HepG2 (cell line): Measurements from ENCODE around the gene PNMA8B. TPM values are rescaled to one million over a fixed set of nuclear protein-coding genes. Genes with fewer than 3 reads are reported as not detected.

Experiments
- ATAC-seq: fragments of 200-7000 bp; cut with Tn5 transposase; 3 replicates; pipeline ENCODE4 v1.9.1; 2020; ENCODE audit warnings: mild to moderate bottlenecking, moderate library complexity
- BruUV-seq: library from RNA; stranded (reverse); fragments of 400-500 nt; replicated peaks from 2 replicates; lab custom pipeline; 2021; lab: Mats Ljungman, UMichigan
- CTCF ChIA-PET: fragments of 300-600 bp; formaldehyde crosslinking; extraction: SDS; loops from one replicate; lab custom pipeline; 2021; ENCODE audit warnings: low total read pairs, inconsistent platforms, low intra/inter-chr PET ratio; lab: Yijun Ruan, JAX
- POLR2A ChIA-PET: fragments of 350-600 bp; sonication (Branson Sonifier 250); formaldehyde crosslinking; loops from one replicate; lab custom pipeline; 2020; ENCODE audit warnings: antibody characterized with exemption, inconsistent platforms; lab: Yijun Ruan, JAX
- DNase-seq: peaks from one replicate; pipeline ENCODE4 v3.0.0-alpha.2; 2015; ENCODE audit warnings: low spot score
- FAIRE-seq: peaks from 3 replicates; lab custom pipeline; 2011; peaks lifted over from hg19 to GRCh38; lab: Jason Lieb, UNC
- H2AFZ ChIP-seq: one replicate; pipeline ENCODE4 v1.6.1; 2011; ENCODE audit warnings: low read length, inconsistent platforms
- H3K27ac ChIP-seq: fragments of 300-600 bp; 3 replicates; pipeline ENCODE4 v1.8.0; 2011; ENCODE audit warnings: mixed run types, mild to moderate bottlenecking, mixed read lengths, low read length, inconsistent platforms; ENCODE audit not compliant: insufficient read depth; ENCODE audit errors: extremely low read length
- H3K27me3 ChIP-seq, 2 experiments: fragments of 200-600 bp in 1 of 2; 2 replicates in 1 of 2; 3 replicates in 1 of 2; pipeline versions ENCODE4 v1.6.0 to v1.8.0; 2011; ENCODE audit warnings: low read length in 2 of 2, mild to moderate bottlenecking in 2 of 2, moderate library complexity in 2 of 2, inconsistent platforms in 1 of 2; ENCODE audit not compliant: insufficient read depth in 2 of 2, control insufficient read depth in 1 of 2
- H3K36me3 ChIP-seq, 2 experiments: fragments of 200-600 bp in 1 of 2; replicated peaks in 1 of 2; 2 replicates in 1 of 2; 3 replicates in 1 of 2; pipeline versions ENCODE4 v1.5.1 to v1.8.0; 2011; ENCODE audit warnings: low read length in 2 of 2, inconsistent platforms in 1 of 2; ENCODE audit not compliant: insufficient read depth in 2 of 2, control insufficient read depth in 1 of 2
- H3K4me1 ChIP-seq: 2 replicates; pipeline ENCODE4 v1.5.1; 2012; ENCODE audit warnings: low read length, inconsistent platforms; ENCODE audit not compliant: insufficient read depth
- H3K4me2 ChIP-seq: 2 replicates; pipeline ENCODE4 v1.6.0; 2011; ENCODE audit warnings: low read depth, low read length, inconsistent platforms
- H3K4me3 ChIP-seq, 3 experiments: fragments of 200-600 bp in 1 of 3; sonication (generic), shearing (Covaris generic) in 1 of 3; replicated peaks in 1 of 3; 2 replicates each; pipeline ENCODE4 v1.5.1; 2011 to 2016; ENCODE audit warnings: low read length in 3 of 3, inconsistent platforms in 2 of 3, low read depth in 2 of 3, mild to moderate bottlenecking in 2 of 3, control low read depth in 1 of 3, mixed read lengths in 1 of 3; ENCODE audit not compliant: insufficient read depth in 1 of 3
- H3K79me2 ChIP-seq: one replicate; pipeline ENCODE4 v1.6.1; 2011; ENCODE audit warnings: low read length, inconsistent platforms; ENCODE audit not compliant: insufficient read depth
- H3K9ac ChIP-seq: 2 replicates; pipeline ENCODE4 v1.6.0; 2011; ENCODE audit warnings: mild to moderate bottlenecking, low read depth, low read length, inconsistent platforms; ENCODE audit not compliant: insufficient read depth
- H3K9me3 ChIP-seq: 2 replicates; pipeline ENCODE4 v1.5.1; 2012; ENCODE audit warnings: mild to moderate bottlenecking, low read length
- H4K20me1 ChIP-seq: 2 replicates; pipeline ENCODE4 v1.6.0; 2011; ENCODE audit warnings: inconsistent platforms, mild to moderate bottlenecking, low read length, moderate library complexity; ENCODE audit not compliant: insufficient read depth
- DMTF1 ChIP-seq: sonication (generic); formaldehyde crosslinking; IDR thresholded peaks from 2 replicates; pipeline ENCODE4 v1.4.0; 2020; ENCODE audit warnings: mild to moderate bottlenecking, missing genetic modification reagents
- HMGXB4 ChIP-seq, 2 experiments: sonication (generic) in 1 of 2; formaldehyde crosslinking in 1 of 2; IDR thresholded peaks; 2 replicates each; pipeline versions ENCODE4 v1.4.0 to v1.6.1; 2018 to 2020; ENCODE audit warnings: missing genetic modification reagents in 2 of 2, borderline replicate concordance in 1 of 2, low read depth in 1 of 2, mild to moderate bottlenecking in 1 of 2, missing biosample characterization in 1 of 2
- KLF12 ChIP-seq: sonication (generic); formaldehyde crosslinking; IDR thresholded peaks from 2 replicates; pipeline ENCODE4 v1.4.0; 2020; ENCODE audit warnings: missing genetic modification reagents, borderline replicate concordance
- SP140L ChIP-seq: sonication (generic); formaldehyde crosslinking; IDR thresholded peaks from 2 replicates; pipeline ENCODE4 v1.4.0; 2020; ENCODE audit warnings: missing genetic modification reagents, borderline replicate concordance
- ZBTB20 ChIP-seq: sonication (generic); formaldehyde crosslinking; IDR thresholded peaks from 2 replicates; pipeline ENCODE4 v1.8.1; 2023; ENCODE audit warnings: missing genetic modification reagents, low read depth, mild to moderate bottlenecking, borderline replicate concordance
- ZNF33A ChIP-seq: sonication (generic); formaldehyde crosslinking; IDR thresholded peaks from 2 replicates; pipeline ENCODE4 v1.5.1; 2020; ENCODE audit warnings: missing genetic modification reagents, mild to moderate bottlenecking, moderate library complexity, borderline replicate concordance
- ZNF768 ChIP-seq: sonication (generic); formaldehyde crosslinking; IDR thresholded peaks from 2 replicates; pipeline ENCODE4 v1.4.0; 2020; ENCODE audit warnings: missing genetic modification reagents
- WGBS: methylation state at CpG from one replicate; pipeline ENCODE4 v1.1.6; 2017; ENCODE audit warnings: low lambda C conversion rate; 5-methylcytosine and 5-hydroxymethylcytosine counted together
- in situ Hi-C: cut with HindIII; loops from 2 replicates; pipeline ENCODE4 v1.10.0; 2017; ENCODE audit warnings: low pct_unique_long_range_greater_than_20kb; ENCODE audit not compliant: extremely low pct_ligation_motif_present
- intact Hi-C: fragments of 100-400 bp; cut with micrococcal nuclease; formaldehyde crosslinking; loops from one replicate; pipeline ENCODE4 v1.10.0; 2022; ENCODE audit not compliant: unreplicated experiment
- polyA plus RNA-seq, 8 experiments: library from polyadenylated mRNA; depleted of rRNA in 3 of 8; stranded (reverse) in 7 of 8; unstranded in 1 of 8; fragments of >200 nt; fragmentation: Illumina TruSeq in 4 of 8; extraction: Trizol in 4 of 8; gene quantifications; 2 replicates each; pipeline versions ENCODE4 v1.2.1 to v1.2.3, GENCODE V29; 2011 to 2016; ENCODE audit warnings: low read depth in 4 of 8, missing spikeins in 1 of 8, mixed read lengths in 1 of 8; ENCODE audit not compliant: insufficient read depth in 1 of 8
- total RNA-seq, 5 experiments: library from RNA; depleted of rRNA; stranded (reverse); fragments of >200 nt; fragmentation: Illumina TruSeq; extraction: Trizol; gene quantifications; 2 replicates each; pipeline ENCODE4 v1.2.3, GENCODE V29; 2016; ENCODE audit warnings: low read depth in 1 of 5
- TF ChIP-seq, protein P1 (sequence below): sonication (generic); formaldehyde crosslinking; IDR thresholded peaks from 2 replicates; pipeline ENCODE4 v1.4.0; 2020; ENCODE audit warnings: missing genetic modification reagents
- TF ChIP-seq, protein P2 (sequence below): sonication (generic); formaldehyde crosslinking; IDR thresholded peaks from 2 replicates; pipeline ENCODE4 v1.5.0; 2020; ENCODE audit warnings: missing genetic modification reagents

The PNMA8B gene
- total and polyA plus RNA-seq, 2 of the 13 experiments (the other 11 are each of a cell fraction or from before 2014, with no cell fraction given): not detected

- H3K9me3 ChIP-seq: no peaks in the 10 kb centered on the region
- peak overlapping the region; percentile 99 for H3K4me2 ChIP-seq
- peak overlapping the region; percentile 18; the same call in 1 of the 2 replicates for H3K9ac ChIP-seq
- H3K4me1 ChIP-seq: peaks cover 15% of the 10 kb centered on the region; the same call in 1 of the 2 replicates
- in situ Hi-C loops: loop anchor here (5.0 kb wide), 2 partner anchors 85 to 190 kb away; partner anchors contain the start of gene HIF3A
- H4K20me1 ChIP-seq: no peaks in the 10 kb centered on the region
- DNase-seq (no peak), FAIRE-seq (no peak), ATAC-seq (no peak; the same call in 1 of the 3 replicates)
- 11% methylated on average over 4 of the region's 19 CpGs for WGBS
- H3K36me3 ChIP-seq: no peaks in the 10 kb centered on the region
- intact Hi-C loops: loop anchor here (1.0 to 2.0 kb wide), 3 partner anchors 85 to 207 kb away; no protein-coding TSS in a partner anchor
- POLR2A ChIA-PET: no interaction called here
- no peaks in the 10 kb centered on the region for H3K79me2 ChIP-seq
- no peak overlapping the region for H3K27ac ChIP-seq
- peaks cover 3 to 31% of the 10 kb centered on the region in 2 experiments; a peak in 4 of 5 replicates for H3K27me3 ChIP-seq
- no peak overlapping the region for H2AFZ ChIP-seq
- H3K4me3 ChIP-seq: peak overlapping the region in 1 of 3 experiments; percentile 72; a peak in 3 of 6 replicates
- no TSS peak for BruUV-seq
- CTCF ChIA-PET: interaction anchor here (1.8 to 5.5 kb wide), 3 partner anchors 86 to 206 kb away, joined by 18 to 96 read pairs (median 76); no protein-coding TSS in a partner anchor
- TF ChIP-seq HMGXB4 (CRISPR knock-in tag; IDR thresholded peaks at IDR 0.05; ENCODE audit: borderline replicate concordance in 1 of 2, low read depth in 1 of 2): no peak
- peak; percentile 87 for TF ChIP-seq ZNF768 (CRISPR knock-in tag)
- TF ChIP-seq, protein P1, sequence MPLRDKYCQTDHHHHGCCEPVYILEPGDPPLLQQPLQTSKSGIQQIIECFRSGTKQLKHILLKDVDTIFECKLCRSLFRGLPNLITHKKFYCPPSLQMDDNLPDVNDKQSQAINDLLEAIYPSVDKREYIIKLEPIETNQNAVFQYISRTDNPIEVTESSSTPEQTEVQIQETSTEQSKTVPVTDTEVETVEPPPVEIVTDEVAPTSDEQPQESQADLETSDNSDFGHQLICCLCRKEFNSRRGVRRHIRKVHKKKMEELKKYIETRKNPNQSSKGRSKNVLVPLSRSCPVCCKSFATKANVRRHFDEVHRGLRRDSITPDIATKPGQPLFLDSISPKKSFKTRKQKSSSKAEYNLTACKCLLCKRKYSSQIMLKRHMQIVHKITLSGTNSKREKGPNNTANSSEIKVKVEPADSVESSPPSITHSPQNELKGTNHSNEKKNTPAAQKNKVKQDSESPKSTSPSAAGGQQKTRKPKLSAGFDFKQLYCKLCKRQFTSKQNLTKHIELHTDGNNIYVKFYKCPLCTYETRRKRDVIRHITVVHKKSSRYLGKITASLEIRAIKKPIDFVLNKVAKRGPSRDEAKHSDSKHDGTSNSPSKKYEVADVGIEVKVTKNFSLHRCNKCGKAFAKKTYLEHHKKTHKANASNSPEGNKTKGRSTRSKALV (CRISPR knock-in tag): no peak
- TF ChIP-seq, protein P2, sequence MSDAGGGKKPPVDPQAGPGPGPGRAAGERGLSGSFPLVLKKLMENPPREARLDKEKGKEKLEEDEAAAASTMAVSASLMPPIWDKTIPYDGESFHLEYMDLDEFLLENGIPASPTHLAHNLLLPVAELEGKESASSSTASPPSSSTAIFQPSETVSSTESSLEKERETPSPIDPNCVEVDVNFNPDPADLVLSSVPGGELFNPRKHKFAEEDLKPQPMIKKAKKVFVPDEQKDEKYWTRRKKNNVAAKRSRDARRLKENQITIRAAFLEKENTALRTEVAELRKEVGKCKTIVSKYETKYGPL (CRISPR knock-in tag): no peak
- TF ChIP-seq SP140L (CRISPR knock-in tag): no peak
- no peak for TF ChIP-seq ZNF33A (CRISPR knock-in tag)
- TF ChIP-seq ZBTB20 (CRISPR knock-in tag): no peak
- TF ChIP-seq DMTF1 (CRISPR knock-in tag): no peak
- TF ChIP-seq KLF12 (CRISPR knock-in tag): no peak
Observed at GRCh38 chr19:46487178-46487801, 8.4 kb downstream of the PNMA8B start.
